CD14-positive monocyte (primary cell): Measurements from ENCODE around the gene COG2. TPM values are rescaled to one million over a fixed set of nuclear protein-coding genes. Genes with fewer than 3 reads are reported as not detected.

ENCODE experiments used
- DNase-seq, 3 donors: peaks; one replicate each; pipeline ENCODE4 v3.0.0-alpha.2; 2011 to 2022
- H2AFZ ChIP-seq: 2 replicates; pipeline ENCODE4 v1.6.0; 2012; ENCODE audit warnings: mild to moderate bottlenecking, low read depth, low read length, inconsistent platforms; ENCODE audit not compliant: insufficient read depth, poor library complexity, severe bottlenecking
- H3K27ac ChIP-seq, 2 donors: 1 replicate in 1 of 2; 2 replicates in 1 of 2; pipeline ENCODE4 v1.5.1; 2012 to 2013; ENCODE audit warnings: low read length in 2 of 2, control low read depth in 1 of 2, inconsistent platforms in 1 of 2, low read depth in 1 of 2, mild to moderate bottlenecking in 1 of 2
- H3K27me3 ChIP-seq, 2 donors: one replicate each; pipeline versions ENCODE4 v1.6.0 to v1.6.1; 2011 to 2013; ENCODE audit warnings: low read length in 2 of 2; ENCODE audit not compliant: control insufficient read depth in 2 of 2, insufficient read depth in 2 of 2
- H3K36me3 ChIP-seq, 2 donors: replicated peaks in 1 of 2; 1 replicate in 1 of 2; 2 replicates in 1 of 2; pipeline versions ENCODE4 v1.5.1 to v1.6.1; 2012 to 2013; ENCODE audit warnings: low read length in 2 of 2, control low read depth in 1 of 2, inconsistent platforms in 1 of 2, mild to moderate bottlenecking in 1 of 2; ENCODE audit not compliant: insufficient read depth in 2 of 2, control insufficient read depth in 1 of 2
- H3K4me1 ChIP-seq, 2 donors: 1 replicate in 1 of 2; 2 replicates in 1 of 2; pipeline versions ENCODE4 v1.5.1 to v1.6.1; 2012 to 2013; ENCODE audit warnings: low read length in 2 of 2, control low read depth in 1 of 2, inconsistent platforms in 1 of 2, mild to moderate bottlenecking in 1 of 2, moderate library complexity in 1 of 2; ENCODE audit not compliant: insufficient read depth in 2 of 2, control insufficient read depth in 1 of 2
- H3K4me2 ChIP-seq: replicated peaks from 2 replicates; pipeline ENCODE3; 2012; ENCODE audit warnings: low read length, moderate library complexity, mild to moderate bottlenecking; ENCODE audit not compliant: poor library complexity, severe bottlenecking; ENCODE audit errors: extremely low read depth
- H3K4me3 ChIP-seq, 3 experiments: fragments of 200-600 bp in 1 of 3; sonication (generic) in 1 of 3; replicated peaks in 1 of 3; 1 replicate in 2 of 3; 2 replicates in 1 of 3; pipeline ENCODE4 v1.5.1; 2011 to 2013; ENCODE audit warnings: low read length in 3 of 3, mild to moderate bottlenecking in 3 of 3, control low read depth in 2 of 3, low read depth in 2 of 3, inconsistent platforms in 1 of 3, moderate library complexity in 1 of 3
- H3K79me2 ChIP-seq: 2 replicates; pipeline ENCODE4 v1.6.0; 2012; ENCODE audit warnings: mild to moderate bottlenecking, control low read depth, inconsistent platforms, low read length, moderate library complexity; ENCODE audit not compliant: insufficient read depth
- H3K9ac ChIP-seq: 2 replicates; pipeline ENCODE4 v1.6.0; 2017; ENCODE audit warnings: low read length, mild to moderate bottlenecking; ENCODE audit not compliant: insufficient read depth, poor library complexity, severe bottlenecking
- H3K9me3 ChIP-seq, 2 donors: replicated peaks in 1 of 2; 1 replicate in 1 of 2; 2 replicates in 1 of 2; pipeline versions ENCODE4 v1.5.1 to v1.6.1; 2012 to 2013; ENCODE audit warnings: low read length in 2 of 2, control low read depth in 1 of 2; ENCODE audit not compliant: control insufficient read depth in 1 of 2, insufficient read depth in 1 of 2
- H4K20me1 ChIP-seq: 2 replicates; pipeline ENCODE4 v1.6.0; 2012; ENCODE audit warnings: mild to moderate bottlenecking, low read length, control low read depth, moderate library complexity; ENCODE audit not compliant: insufficient read depth
- H3K27ac Mint-ChIP-seq, 7 donors: one replicate each; pipeline ENCODE4 v1.8.0; 2020; ENCODE audit warnings: mild to moderate bottlenecking in 7 of 7, mixed read lengths in 7 of 7, moderate library complexity in 6 of 7, inconsistent platforms in 2 of 7
- H3K27me3 Mint-ChIP-seq, 3 donors: one replicate each; pipeline ENCODE4 v1.8.0; 2021 to 2022; ENCODE audit warnings: low read depth in 3 of 3, mild to moderate bottlenecking in 3 of 3, mixed read lengths in 3 of 3, moderate library complexity in 3 of 3, inconsistent platforms in 1 of 3
- H3K36me3 Mint-ChIP-seq, 2 donors: one replicate each; pipeline ENCODE4 v1.8.0; 2020; ENCODE audit warnings: mixed read lengths in 2 of 2, inconsistent platforms in 1 of 2, mild to moderate bottlenecking in 1 of 2
- H3K4me1 Mint-ChIP-seq: one replicate; pipeline ENCODE4 v1.8.0; 2020; ENCODE audit warnings: mild to moderate bottlenecking, mixed read lengths
- H3K4me3 Mint-ChIP-seq, 2 donors: one replicate each; pipeline ENCODE4 v1.8.0; 2020; ENCODE audit warnings: mild to moderate bottlenecking in 2 of 2, mixed read lengths in 2 of 2, moderate library complexity in 1 of 2
- H3K9me3 Mint-ChIP-seq, 7 donors: one replicate each; pipeline ENCODE4 v1.8.0; 2020 to 2022; ENCODE audit warnings: mixed read lengths in 7 of 7, mild to moderate bottlenecking in 6 of 7, moderate library complexity in 6 of 7, inconsistent platforms in 2 of 7
- WGBS: methylation state at CpG from one replicate; pipeline ENCODE4 v1.1.5; 2013; ENCODE audit warnings: missing lambda C conversion rate; ENCODE audit not compliant: insufficient coverage; 5-methylcytosine and 5-hydroxymethylcytosine counted together
- intact Hi-C, 2 donors: fragments of 100-400 bp; cut with micrococcal nuclease; formaldehyde crosslinking; loops; one replicate each; pipeline versions ENCODE4 v1.15.0 to v1.15.1; 2023
- polyA plus RNA-seq, 3 donors: library from polyadenylated mRNA; depleted of rRNA in 1 of 3; unstranded in 2 of 3; stranded (reverse) in 1 of 3; fragments of 300-500 nt in 2 of 3; fragments of >200 nt in 1 of 3; fragmentation: Illumina TruSeq in 2 of 3; gene quantifications; 1 replicate in 2 of 3; 2 replicates in 1 of 3; pipeline ENCODE4 v1.2.3, GENCODE V29; 2012 to 2021
- TF ChIP-seq, protein P1 (sequence below): fragments of 200-600 bp; IDR thresholded peaks from one replicate; pipeline ENCODE4 v1.8.0; 2022; ENCODE audit warnings: antibody characterized with exemption, mild to moderate bottlenecking

Gene COG2
- polyA plus RNA-seq, 3 donors: 16.7 to 30.4 (median 24.7) TPM

- no peaks in the 10 kb centered on the region for H3K27me3 ChIP-seq
- Mint-ChIP-seq H3K27me3 (peaks cover 4 to 12% (median 10%) of the 10 kb centered on the region in 3 donors), H3K4me3 (no peak overlapping the region), H3K9me3 (peaks cover 2 to 6% (median 3%) of the 10 kb centered on the region in 7 donors), H3K36me3 (no peaks in the 10 kb centered on the region), H3K27ac (no peak overlapping the region), H3K4me1 (peaks cover 12% of the 10 kb centered on the region)
- H3K4me2 ChIP-seq: no peak overlapping the region
- H4K20me1 ChIP-seq: no peaks in the 10 kb centered on the region
- no peaks in the 10 kb centered on the region for H3K79me2 ChIP-seq
- no peak overlapping the region for H3K9ac ChIP-seq
- TF ChIP-seq, protein P1, sequence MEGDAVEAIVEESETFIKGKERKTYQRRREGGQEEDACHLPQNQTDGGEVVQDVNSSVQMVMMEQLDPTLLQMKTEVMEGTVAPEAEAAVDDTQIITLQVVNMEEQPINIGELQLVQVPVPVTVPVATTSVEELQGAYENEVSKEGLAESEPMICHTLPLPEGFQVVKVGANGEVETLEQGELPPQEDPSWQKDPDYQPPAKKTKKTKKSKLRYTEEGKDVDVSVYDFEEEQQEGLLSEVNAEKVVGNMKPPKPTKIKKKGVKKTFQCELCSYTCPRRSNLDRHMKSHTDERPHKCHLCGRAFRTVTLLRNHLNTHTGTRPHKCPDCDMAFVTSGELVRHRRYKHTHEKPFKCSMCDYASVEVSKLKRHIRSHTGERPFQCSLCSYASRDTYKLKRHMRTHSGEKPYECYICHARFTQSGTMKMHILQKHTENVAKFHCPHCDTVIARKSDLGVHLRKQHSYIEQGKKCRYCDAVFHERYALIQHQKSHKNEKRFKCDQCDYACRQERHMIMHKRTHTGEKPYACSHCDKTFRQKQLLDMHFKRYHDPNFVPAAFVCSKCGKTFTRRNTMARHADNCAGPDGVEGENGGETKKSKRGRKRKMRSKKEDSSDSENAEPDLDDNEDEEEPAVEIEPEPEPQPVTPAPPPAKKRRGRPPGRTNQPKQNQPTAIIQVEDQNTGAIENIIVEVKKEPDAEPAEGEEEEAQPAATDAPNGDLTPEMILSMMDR: no peak
- intact Hi-C loops: no loop called here
- no peak overlapping the region for H3K4me3 ChIP-seq
- no peak overlapping the region for H2AFZ ChIP-seq
- H3K36me3 ChIP-seq: no peaks in the 10 kb centered on the region
- no peak for DNase-seq
- WGBS: 87% methylated on average over 3 of the region's 7 CpGs
- H3K9me3 ChIP-seq: peaks cover 0 to 4% of the 10 kb centered on the region in 2 donors
- peaks cover 0 to 2% of the 10 kb centered on the region in 2 donors for H3K4me1 ChIP-seq
- no peak overlapping the region for H3K27ac ChIP-seq
Observed at GRCh38 chr1:230713138-230713537, 70.9 kb downstream of the COG2 start.

DNA sequence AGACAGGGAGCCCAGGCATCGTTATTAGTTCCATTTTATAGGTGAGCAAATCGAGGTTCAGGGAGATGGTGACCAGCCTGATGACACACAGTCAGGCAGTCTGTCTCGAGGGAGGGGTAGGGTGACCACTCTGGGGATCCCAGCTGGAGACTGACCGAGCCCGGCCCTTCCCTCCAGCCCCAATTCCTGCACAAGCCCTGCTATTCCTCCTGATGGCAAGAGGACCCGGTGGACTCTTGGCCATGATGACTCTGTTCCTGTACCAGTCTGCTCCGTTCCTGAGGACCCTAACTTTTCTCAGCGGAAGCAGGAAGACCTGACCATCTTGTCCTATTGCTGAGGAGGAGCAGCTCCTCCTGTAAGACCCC is 71.2 kb downstream of the COG2 start:
- no peak overlapping the region for H3K9ac ChIP-seq
- H3K4me2 ChIP-seq: no peak overlapping the region
- no peak overlapping the region for H3K4me3 ChIP-seq
- peak overlapping the region; percentile 2 for H2AFZ ChIP-seq
- H3K9me3 ChIP-seq: peaks cover 0 to 4% of the 10 kb centered on the region in 2 donors
- 93% methylated on average over 6 of the region's 8 CpGs for WGBS
- no peaks in the 10 kb centered on the region for H3K36me3 ChIP-seq
- Mint-ChIP-seq H3K27ac (no peak overlapping the region), H3K4me1 (peaks cover 8% of the 10 kb centered on the region), H3K4me3 (peak overlapping the region in 1 of 2 donors; percentile 7), H3K9me3 (peaks cover 2 to 6% (median 4%) of the 10 kb centered on the region in 7 donors), H3K27me3 (peaks cover 4 to 9% (median 7%) of the 10 kb centered on the region in 3 donors), H3K36me3 (no peaks in the 10 kb centered on the region)
- no peaks in the 10 kb centered on the region for H3K27me3 ChIP-seq
- DNase-seq: no peak
- TF ChIP-seq, protein P1: no peak
- no peaks in the 10 kb centered on the region for H3K79me2 ChIP-seq
- H3K4me1 ChIP-seq: no peaks in the 10 kb centered on the region
- H4K20me1 ChIP-seq: no peaks in the 10 kb centered on the region
- H3K27ac ChIP-seq: no peak overlapping the region
- intact Hi-C loops: no loop called here
